Left ventricle myocardium inferior (tissue), 1 donor: Measurements from ENCODE around the gene WNT6. TPM values are rescaled to one million over a fixed set of nuclear protein-coding genes. Genes with fewer than 3 reads are reported as not detected.

ENCODE experiments used
- DNase-seq: peaks from one replicate; pipeline ENCODE4 v3.0.0-alpha.2; 2020
- H3K27ac ChIP-seq: fragments of 200-600 bp; replicated peaks from 2 replicates; pipeline ENCODE4 v1.8.0; 2021
- H3K27me3 ChIP-seq: fragments of 200-600 bp; 2 replicates; pipeline ENCODE4 v1.8.0; 2021; ENCODE audit warnings: low read depth
- H3K36me3 ChIP-seq: fragments of 200-600 bp; 2 replicates; pipeline ENCODE4 v1.8.0; 2021
- H3K4me1 ChIP-seq: fragments of 200-600 bp; 2 replicates; pipeline ENCODE4 v1.8.0; 2021
- H3K4me3 ChIP-seq: fragments of 200-600 bp; 2 replicates; pipeline ENCODE4 v1.8.0; 2021; ENCODE audit warnings: mild to moderate bottlenecking, moderate library complexity
- H3K9me3 ChIP-seq: fragments of 200-600 bp; replicated peaks from 2 replicates; pipeline ENCODE4 v1.8.0; 2021
- CTCF ChIP-seq: fragments of 200-600 bp; IDR thresholded peaks from 2 replicates; pipeline ENCODE4 v1.8.0; 2021; ENCODE audit warnings: antibody characterized with exemption, mild to moderate bottlenecking, borderline replicate concordance
- intact Hi-C: fragments of 100-400 bp; cut with micrococcal nuclease; formaldehyde crosslinking; loops from one replicate; pipeline ENCODE4 v1.11.0; 2022
- total RNA-seq: library from RNA; stranded (reverse); fragmentation: NEBNext Ultra II Directional; extraction: Animal tissue kit (Norgen Biotek cat#: 25700); gene quantifications from one replicate; pipeline ENCODE4 v1.2.1, GENCODE V29; 2021
- donor health status: DM: no; HTN: yes; CAD: no; lungs with severe emphysema.

The WNT6 gene
- total RNA-seq, 1 donor from 2014 or later: 1.0 TPM

GRCh38 chr2:218896501-218897393 lies 37.1 kb downstream of the WNT6 start:
- Histone ChIP-seq H3K27me3 (peaks cover 97% of the 10 kb centered on the region), H3K9me3 (no peaks in the 10 kb centered on the region), H3K36me3 (no peaks in the 10 kb centered on the region), H3K4me3 (no peak overlapping the region), H3K27ac (no peak overlapping the region), H3K4me1 (peaks cover 35% of the 10 kb centered on the region)
- no peak for TF ChIP-seq CTCF
- intact Hi-C loops: no loop called here
- no peak for DNase-seq

DNA sequence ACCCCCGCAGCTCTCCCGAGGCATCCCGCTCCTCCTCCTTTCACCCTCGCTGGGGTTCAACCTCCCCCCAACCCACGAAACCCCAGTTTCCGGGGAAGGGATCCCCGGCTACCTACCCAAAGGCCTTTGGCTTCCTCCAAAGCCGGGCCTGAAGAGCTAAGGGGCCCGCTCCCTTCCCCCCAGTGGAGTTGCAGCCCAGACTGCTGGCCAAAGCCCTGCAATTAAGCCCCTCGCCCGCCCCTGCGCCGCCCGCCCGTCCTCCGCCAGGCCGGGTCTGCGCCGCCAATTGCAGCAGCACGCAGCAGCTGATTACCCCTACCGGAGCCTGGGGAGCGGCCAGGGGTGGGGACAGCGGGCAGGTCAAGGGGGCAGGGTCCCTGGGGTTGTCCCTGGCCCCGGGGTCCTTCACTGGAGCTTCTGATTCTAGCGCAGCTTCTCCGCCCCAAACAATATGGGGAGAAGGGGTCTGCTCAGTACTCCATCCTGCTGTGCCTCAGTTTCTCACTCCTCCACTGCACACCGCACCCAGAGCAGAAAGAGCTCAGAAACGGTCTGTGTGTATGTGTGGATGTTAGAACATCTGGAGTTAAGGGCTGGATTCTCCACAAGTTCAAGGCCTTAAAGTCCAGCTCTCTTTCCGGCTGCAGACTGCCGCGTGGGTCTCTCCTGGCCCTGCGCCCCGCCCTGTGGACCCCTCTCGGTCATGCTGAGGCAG lies 37.9 kb downstream of the WNT6 start:
- no peaks in the 10 kb centered on the region for H3K36me3 ChIP-seq
- no peak for TF ChIP-seq CTCF
- no peak overlapping the region for H3K27ac ChIP-seq
- H3K4me1 ChIP-seq: peaks cover 33% of the 10 kb centered on the region
- H3K27me3 ChIP-seq: peaks cover 100% of the 10 kb centered on the region
- H3K9me3 ChIP-seq: no peaks in the 10 kb centered on the region
- H3K4me3 ChIP-seq: peak overlapping the region; percentile 46
- intact Hi-C loops: no loop called here
- DNase-seq: no peak

DNA sequence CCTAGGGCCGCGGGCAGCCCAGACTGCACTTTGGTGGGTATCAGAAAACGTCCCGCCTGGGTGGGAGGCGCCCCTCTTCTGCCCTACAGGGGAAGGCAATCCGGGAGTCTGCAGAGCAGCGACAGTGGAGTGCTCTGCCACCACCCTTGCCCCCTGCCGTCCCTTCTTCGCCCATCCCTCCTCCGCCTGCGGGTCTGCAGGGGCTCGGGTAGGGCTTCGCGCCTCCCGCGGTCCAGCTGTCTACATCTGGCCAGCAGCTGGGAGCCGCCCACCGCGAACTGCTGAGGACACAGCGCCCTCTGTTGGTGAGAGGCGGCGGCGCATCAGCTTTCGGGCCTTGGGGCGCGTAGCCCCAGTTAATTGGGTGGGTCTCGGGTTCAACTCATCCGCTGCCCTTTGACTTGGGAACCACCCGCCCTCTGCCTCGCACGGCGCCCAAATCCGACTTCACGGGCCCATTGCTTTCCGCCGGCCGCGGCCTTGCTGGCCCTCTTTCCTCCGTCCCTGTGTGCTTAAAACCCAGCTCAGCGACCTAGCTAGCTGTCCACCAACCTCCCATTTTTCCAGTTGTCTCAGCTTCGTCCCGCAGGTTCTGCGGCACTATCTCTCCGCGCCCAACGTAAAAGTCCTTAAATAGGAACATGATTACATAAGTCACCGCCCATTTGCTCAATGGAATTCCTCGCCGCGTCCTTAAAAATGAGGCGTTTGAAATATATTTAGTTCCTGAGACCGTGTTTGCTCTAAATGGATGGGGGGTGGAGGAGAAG lies 38.7 kb downstream of the WNT6 start:
- H3K27me3 ChIP-seq: peaks cover 100% of the 10 kb centered on the region
- H3K4me1 ChIP-seq: peaks cover 27% of the 10 kb centered on the region
- intact Hi-C loops: no loop called here
- no peaks in the 10 kb centered on the region for H3K36me3 ChIP-seq
- no peak overlapping the region for H3K27ac ChIP-seq
- H3K4me3 ChIP-seq: peak overlapping the region; percentile 46
- peak; percentile 67 for DNase-seq
- H3K9me3 ChIP-seq: no peaks in the 10 kb centered on the region
- TF ChIP-seq CTCF: peak; percentile 94

DNA sequence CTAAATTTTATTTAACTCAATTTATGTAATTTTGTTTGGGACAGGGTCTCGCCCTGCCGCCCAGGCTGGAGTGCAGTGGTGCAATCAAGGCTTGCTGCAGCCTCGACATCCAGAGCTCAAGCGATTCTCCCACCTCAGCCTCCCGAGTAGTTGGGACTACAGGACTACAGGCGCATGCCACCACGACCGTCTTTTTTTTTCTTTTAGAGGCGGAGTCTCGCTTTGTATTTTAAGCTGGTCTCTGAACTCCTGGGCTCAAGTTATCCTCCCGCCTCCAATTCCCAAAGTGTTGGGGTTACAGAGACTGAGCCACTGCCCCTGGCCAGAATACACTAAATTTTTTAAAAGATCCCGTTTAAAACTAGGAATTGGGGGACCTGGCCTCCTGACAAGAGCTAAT lies 39.5 kb downstream of the WNT6 start:
- Histone ChIP-seq H3K4me3 (no peak overlapping the region), H3K27me3 (peaks cover 100% of the 10 kb centered on the region), H3K36me3 (no peaks in the 10 kb centered on the region), H3K9me3 (no peaks in the 10 kb centered on the region), H3K4me1 (peaks cover 24% of the 10 kb centered on the region), H3K27ac (no peak overlapping the region)
- TF ChIP-seq CTCF: no peak
- no peak for DNase-seq
- intact Hi-C loops: no loop called here

GRCh38 chr2:218902427-218902826 lies 42.8 kb downstream of the WNT6 start:
- H3K9me3 ChIP-seq: no peaks in the 10 kb centered on the region
- no peak overlapping the region for H3K4me3 ChIP-seq
- no peaks in the 10 kb centered on the region for H3K36me3 ChIP-seq
- H3K27ac ChIP-seq: no peak overlapping the region
- intact Hi-C loops: no loop called here
- DNase-seq: no peak
- peaks cover 92% of the 10 kb centered on the region for H3K27me3 ChIP-seq
- no peak for TF ChIP-seq CTCF
- peaks cover 15% of the 10 kb centered on the region for H3K4me1 ChIP-seq
